Amygdala (tissue), 56 donors: Measurements from ENCODE around the gene ETFRF1.

ENCODE experiments used
- DNase-seq, 56 donors: peaks; one replicate each; lab custom pipeline; 2025; lab: John Stamatoyannopoulos, UW

The ETFRF1 gene

GRCh38 chr12:25208554-25208953, 13.5 kb downstream of the ETFRF1 start:
- no peak for DNase-seq

- DNase-seq = no peak
These were observed 18.3 kb downstream of the ETFRF1 start for GRCh38 chr12:25213338-25213737.

- DNase-seq = no peak
These were observed 41.2 kb downstream of the ETFRF1 start for GRCh38 chr12:25236190-25236589.

GRCh38 chr12:25236626-25237025, 41.6 kb downstream of the ETFRF1 start:
- no peak for DNase-seq

GRCh38 chr12:25241167-25242020, 46.4 kb downstream of the ETFRF1 start:
- no peak for DNase-seq

GRCh38 chr12:25242981-25243679, 48.1 kb downstream of the ETFRF1 start:
- DNase-seq = no peak

GRCh38 chr12:25243680-25243990, 48.6 kb downstream of the ETFRF1 start:
- no peak for DNase-seq

GRCh38 chr12:25245491-25245890, 50.5 kb downstream of the ETFRF1 start:
- DNase-seq = no peak

GRCh38 chr12:25248137-25248536, 53.1 kb downstream of the ETFRF1 start:
- no peak for DNase-seq

- no peak for DNase-seq
These were observed 53.7 kb downstream of the ETFRF1 start for GRCh38 chr12:25248732-25249131.

- peak in 32 of 56 donors; percentile 8 to 57 (median 34) for DNase-seq
These were observed 55.1 kb downstream of the ETFRF1 start for GRCh38 chr12:25249931-25250738.

GRCh38 chr12:25250744-25251730, 56.0 kb downstream of the ETFRF1 start, which contains the start of gene KRAS:
KRAS (minus strand) TSS chr12:25250929.
- peak in 55 of 56 donors; percentile 41 to 96 (median 90) for DNase-seq

- DNase-seq = no peak
These were observed 56.7 kb downstream of the ETFRF1 start for GRCh38 chr12:25251769-25252168.

GRCh38 chr12:25252946-25253345, 57.9 kb downstream of the ETFRF1 start:
- DNase-seq = no peak

GRCh38 chr12:25253371-25254068, 58.5 kb downstream of the ETFRF1 start:
- DNase-seq = no peak

- no peak for DNase-seq
These were observed 59.3 kb downstream of the ETFRF1 start for GRCh38 chr12:25254271-25254880.
